DMS 273 (cell line): Measurements from ENCODE around the gene PDE7B.

Experiments used
- DNase-seq: peaks from one replicate; lab custom pipeline; 2025; ENCODE audit not compliant: unreplicated experiment; lab: John Stamatoyannopoulos, UW

Gene PDE7B

DNA sequence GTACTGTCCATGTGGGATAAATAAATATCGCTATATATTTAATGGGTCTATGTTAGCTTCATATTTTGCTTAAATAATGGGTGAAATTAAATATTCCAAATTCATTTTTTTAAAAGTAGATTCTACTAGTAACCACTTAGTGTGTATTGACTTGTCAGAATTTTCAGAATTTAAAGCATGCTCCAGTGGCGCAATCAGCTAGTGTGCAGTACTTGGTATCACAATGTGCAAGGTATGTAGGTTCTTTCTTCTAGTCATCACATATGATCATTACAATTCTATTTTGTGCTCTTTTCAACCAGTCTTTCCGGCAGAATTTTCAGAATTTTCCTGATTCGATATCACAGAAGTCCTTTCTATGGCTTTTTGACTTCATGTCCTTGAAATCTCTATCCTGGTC, 32.6 kb downstream of the PDE7B start:
- DNase-seq: no peak

- DNase-seq: no peak
Measured at GRCh38 chr6:135887069-135887468, 35.6 kb downstream of the PDE7B start.

- no peak for DNase-seq
Measured at GRCh38 chr6:135888818-135889217, 37.3 kb downstream of the PDE7B start.

GRCh38 chr6:135890876-135891275, 39.4 kb downstream of the PDE7B start:
- no peak for DNase-seq

- no peak for DNase-seq
Measured at GRCh38 chr6:135891710-135892109, 40.2 kb downstream of the PDE7B start.

DNA sequence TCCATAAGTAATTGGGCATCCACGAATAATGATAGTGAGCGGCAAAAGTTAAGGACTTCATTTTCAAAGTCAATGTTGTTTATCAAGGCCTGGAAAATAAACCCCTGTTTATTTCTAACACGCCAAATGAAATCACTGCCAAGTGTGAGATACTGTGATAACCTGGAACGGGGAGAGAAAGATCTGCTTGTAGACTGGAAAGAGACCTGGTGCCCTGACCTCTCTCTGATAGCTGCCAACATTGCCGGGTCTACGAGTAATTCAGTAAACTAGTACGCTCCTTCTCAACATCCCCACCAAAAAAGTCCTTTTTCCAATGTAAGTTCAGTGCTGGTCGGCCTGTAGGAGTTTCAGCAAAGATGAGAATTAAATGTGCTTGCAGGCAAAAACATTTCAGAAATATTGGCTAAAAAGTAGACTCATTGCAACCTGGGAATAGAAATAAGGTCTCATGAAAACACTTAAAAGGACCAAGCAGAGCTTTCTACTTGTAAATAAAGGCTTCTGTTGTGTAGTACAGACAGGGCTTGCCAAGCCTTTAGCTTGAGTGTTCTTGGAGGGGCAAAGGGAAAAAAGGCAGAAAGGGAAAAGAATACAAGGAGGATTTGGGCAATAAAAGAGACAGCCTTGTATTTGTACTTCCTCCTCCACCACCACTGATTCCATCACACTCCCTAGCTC, 43.9 kb downstream of the PDE7B start:
- no peak for DNase-seq

DNA sequence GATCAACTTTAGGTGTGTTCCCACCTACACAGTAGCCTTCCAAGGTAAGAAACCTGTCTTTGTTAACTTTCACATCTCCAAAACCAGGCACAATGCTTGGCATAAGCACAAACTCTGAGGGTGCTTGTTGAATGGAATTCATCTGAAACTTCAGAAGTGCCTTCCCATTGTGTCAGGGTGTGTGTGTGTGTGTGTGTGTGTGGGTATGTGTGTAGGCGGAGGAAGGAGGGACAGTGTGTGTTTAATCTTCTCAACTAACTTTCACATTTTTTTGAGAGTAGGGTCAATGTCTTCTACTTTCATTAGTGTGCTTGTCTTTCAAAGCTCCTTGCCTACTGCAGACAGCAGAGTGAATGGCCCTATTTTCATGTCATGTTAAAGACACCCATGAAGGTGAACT, 45.6 kb downstream of the PDE7B start:
- DNase-seq: no peak

- no peak for DNase-seq
Measured at GRCh38 chr6:135901774-135902524, 50.4 kb downstream of the PDE7B start.

- DNase-seq: no peak
Measured at GRCh38 chr6:135902756-135903331, 51.3 kb downstream of the PDE7B start.

GRCh38 chr6:135904666-135905065, 53.2 kb downstream of the PDE7B start:
- DNase-seq: no peak

- DNase-seq: no peak
Measured at GRCh38 chr6:135905604-135906300, 54.3 kb downstream of the PDE7B start.

DNA sequence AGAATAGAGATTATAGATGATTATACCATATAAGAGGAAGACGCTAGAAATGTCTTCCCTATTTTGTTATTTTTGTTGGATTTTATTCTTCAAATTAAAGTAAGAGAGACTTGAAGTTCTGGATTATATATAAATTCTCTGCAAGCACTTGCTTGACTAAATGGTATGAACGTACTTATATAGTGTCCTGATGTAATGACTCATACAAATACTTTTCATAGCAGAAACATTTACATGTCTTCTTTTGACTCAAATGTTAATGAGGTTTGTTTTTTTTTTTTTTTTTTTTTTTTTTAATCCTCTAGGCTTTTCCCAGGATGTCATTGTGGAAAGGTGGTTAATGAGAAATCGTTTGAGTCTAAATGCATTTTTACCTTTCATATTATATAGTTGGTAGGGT, 55.0 kb downstream of the PDE7B start:
- no peak for DNase-seq

- DNase-seq: no peak
Measured at GRCh38 chr6:135906972-135907465, 55.5 kb downstream of the PDE7B start.

DNA sequence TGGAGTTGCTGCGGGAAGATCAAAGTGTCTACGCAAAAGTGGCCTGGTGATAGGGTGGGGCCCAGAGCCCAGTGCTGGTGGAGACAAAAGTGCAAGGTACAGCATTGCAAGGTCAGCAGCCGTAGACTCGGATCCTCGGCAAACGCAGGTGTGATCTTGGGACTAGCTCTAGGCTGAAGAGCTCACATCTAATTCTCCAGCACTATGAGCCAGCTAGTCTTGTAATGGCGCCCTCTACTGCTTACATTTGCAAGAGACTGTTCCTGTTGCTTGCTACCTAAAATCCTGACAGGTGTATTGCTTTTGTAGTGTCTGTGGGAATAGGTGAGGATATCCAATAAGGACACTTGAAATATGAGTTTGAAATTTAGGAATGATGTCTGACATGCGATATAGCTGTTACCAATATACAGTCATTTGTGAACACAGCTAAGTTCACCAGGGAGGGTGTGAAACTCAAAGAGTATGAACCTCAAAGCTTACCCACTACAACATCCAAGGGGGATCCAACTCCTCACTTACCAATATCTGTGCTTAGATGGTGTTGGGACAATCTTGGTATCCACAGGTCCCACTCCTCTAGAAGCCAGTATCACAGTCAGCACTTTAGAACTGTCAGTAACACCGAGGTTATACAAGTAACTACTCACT, 58.4 kb downstream of the PDE7B start:
- DNase-seq: peak; percentile 69

DNA sequence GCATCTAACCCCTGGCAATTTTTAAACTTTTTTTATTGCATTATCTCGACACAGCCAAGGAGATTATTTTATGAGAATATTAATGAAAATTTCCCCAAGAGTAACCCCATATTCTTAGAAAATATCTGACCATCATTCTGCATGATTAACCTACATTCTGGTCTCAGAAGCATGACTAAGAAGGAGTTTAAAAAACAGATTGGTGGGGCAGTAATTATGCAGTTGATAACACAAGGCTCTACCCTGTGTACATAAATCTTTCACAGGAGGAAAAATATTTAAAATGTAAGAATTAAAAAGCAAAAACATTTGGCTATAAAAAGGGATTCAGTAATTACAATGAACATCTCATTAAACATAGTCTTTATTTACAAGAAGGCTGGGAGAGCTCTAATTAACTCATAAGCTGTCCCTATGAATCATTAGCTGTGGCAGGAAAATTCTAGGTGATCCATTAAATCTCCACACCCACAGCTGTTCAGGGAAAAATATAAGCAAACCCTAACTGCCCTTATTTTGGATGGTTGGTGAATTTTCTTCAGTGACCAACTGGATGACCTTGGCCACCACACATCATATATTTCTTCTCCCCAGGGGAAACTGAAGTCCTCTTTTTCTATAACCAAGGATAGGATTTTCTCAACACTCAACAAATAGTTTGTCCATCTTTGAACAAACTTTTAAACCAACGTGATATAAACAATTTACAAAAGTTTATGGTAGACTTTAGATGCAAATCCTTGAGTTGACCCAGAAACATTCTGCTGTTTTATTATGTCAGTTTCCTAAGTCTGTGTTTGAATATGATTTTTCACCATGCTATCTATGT, 59.5 kb downstream of the PDE7B start:
- peak; percentile 36 for DNase-seq

DNA sequence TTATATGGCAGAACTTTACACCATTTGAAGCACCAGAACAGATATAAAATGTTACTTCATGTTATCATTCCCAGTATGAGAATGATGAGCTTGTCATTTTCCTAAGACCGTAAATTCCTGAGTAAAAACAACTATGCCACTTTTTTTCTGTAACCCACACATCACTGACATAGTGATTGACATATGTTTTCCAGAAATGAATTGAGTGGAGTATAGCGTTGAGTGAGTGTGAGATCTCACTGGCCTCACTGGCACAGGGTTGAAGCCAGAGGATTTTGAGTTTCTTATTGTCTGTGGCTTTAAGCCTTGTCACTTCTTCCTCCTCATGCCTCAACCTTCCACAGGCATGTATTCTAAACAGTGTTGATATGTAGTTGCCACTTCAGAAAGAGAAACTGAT, 62.3 kb downstream of the PDE7B start:
- no peak for DNase-seq

GRCh38 chr6:135919026-135919425, 67.5 kb downstream of the PDE7B start:
- DNase-seq: no peak

DNA sequence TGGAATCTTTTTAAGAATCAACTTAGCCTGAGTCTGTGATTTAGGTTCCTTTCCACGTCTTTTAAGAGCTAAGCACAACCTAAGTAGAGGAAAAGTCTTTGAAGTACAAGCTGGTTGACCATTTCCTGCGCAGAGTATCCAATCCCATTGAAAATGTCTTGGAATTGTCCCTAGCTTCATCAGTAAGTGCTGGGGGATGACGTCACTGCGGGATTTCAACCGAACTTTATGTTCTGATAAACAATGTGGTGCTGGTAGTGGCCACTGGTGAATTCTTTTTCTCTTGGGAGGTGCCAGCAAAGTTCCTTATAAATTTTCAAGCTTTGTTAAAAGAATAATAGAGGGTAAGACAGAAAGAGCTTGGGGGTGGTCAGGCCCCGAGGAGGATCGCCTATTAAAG, 69.2 kb downstream of the PDE7B start:
- DNase-seq: no peak

GRCh38 chr6:135921188-135921587, 69.7 kb downstream of the PDE7B start:
- no peak for DNase-seq

DNA sequence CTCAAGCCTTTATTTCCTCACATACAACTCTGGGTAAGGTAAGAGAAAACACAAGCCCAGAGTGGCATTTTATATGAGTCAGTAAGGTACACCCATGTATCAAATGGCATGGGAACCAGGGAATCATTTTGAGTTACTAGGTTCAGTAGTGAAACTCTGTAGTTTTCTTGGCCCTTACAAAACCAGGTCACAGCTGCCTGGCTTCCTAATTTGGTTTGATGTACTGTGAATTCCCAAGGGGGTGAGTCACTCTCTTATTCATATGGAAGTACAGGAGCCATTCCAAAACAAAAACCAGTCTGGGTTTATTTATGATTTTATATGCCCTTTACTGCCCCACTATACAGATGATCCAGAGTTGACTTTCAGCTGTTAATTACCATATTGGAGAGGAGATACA, 70.7 kb downstream of the PDE7B start:
- peak; percentile 85 for DNase-seq
